OCI-LY3 (cell line): ENCODE measurements around the gene GPATCH11.

Experiments used
- EZH2phosphoT487 ChIP-seq: fragments of 200-600 bp; shearing (Covaris generic); IDR thresholded peaks from 2 replicates; pipeline ENCODE4 v1.6.1; 2018; ENCODE audit warnings: antibody characterized with exemption, mixed run types, low read depth
- TF ChIP-seq, protein P1 (sequence below): fragments of 200-600, 300-600 bp; sonication (generic); IDR thresholded peaks from 2 replicates; pipeline ENCODE4 v1.5.1; 2014; ENCODE audit warnings: antibody characterized with exemption, low read length, low read depth

DNA sequence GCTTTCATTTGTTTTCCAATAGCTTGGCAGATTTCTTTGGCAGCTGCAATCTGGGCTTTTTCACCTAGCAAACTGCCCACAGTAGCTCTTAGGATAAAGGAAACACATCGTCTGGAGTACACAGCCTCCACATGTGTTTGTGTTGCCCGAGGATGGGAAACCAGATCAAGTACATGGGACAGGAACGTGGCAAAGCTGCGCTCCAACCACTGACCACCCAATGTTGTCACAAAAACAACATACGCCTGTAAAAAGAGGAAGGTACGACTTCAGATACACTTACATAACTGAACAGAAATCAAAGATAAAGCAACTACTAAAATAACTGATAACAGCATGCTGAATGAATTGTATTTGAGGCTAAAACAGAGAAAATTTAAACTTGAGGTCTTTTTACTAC lies 15.6 kb upstream of the GPATCH11 start:
- TF ChIP-seq, protein P1, sequence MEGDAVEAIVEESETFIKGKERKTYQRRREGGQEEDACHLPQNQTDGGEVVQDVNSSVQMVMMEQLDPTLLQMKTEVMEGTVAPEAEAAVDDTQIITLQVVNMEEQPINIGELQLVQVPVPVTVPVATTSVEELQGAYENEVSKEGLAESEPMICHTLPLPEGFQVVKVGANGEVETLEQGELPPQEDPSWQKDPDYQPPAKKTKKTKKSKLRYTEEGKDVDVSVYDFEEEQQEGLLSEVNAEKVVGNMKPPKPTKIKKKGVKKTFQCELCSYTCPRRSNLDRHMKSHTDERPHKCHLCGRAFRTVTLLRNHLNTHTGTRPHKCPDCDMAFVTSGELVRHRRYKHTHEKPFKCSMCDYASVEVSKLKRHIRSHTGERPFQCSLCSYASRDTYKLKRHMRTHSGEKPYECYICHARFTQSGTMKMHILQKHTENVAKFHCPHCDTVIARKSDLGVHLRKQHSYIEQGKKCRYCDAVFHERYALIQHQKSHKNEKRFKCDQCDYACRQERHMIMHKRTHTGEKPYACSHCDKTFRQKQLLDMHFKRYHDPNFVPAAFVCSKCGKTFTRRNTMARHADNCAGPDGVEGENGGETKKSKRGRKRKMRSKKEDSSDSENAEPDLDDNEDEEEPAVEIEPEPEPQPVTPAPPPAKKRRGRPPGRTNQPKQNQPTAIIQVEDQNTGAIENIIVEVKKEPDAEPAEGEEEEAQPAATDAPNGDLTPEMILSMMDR, result no peak
- TF ChIP-seq EZH2phosphoT487, result no peak
